GM12801 (cell line): ENCODE measurements around the gene DUSP22.

Experiments
- CTCF ChIP-seq: IDR thresholded peaks from one replicate; pipeline ENCODE4 v1.5.1; 2011; ENCODE audit warnings: control low read depth; ENCODE audit not compliant: insufficient read length; ENCODE audit errors: extremely low read depth

The DUSP22 gene

GRCh38 chr6:389143-389542, 96.9 kb downstream of the DUSP22 start:
- no peak for TF ChIP-seq CTCF

GRCh38 chr6:389622-390021, 97.3 kb downstream of the DUSP22 start:
- no peak for TF ChIP-seq CTCF

- no peak for TF ChIP-seq CTCF
Measured at GRCh38 chr6:390914-391558, 98.7 kb downstream of the DUSP22 start.

- no peak for TF ChIP-seq CTCF
Measured at GRCh38 chr6:391559-392440, 99.5 kb downstream of the DUSP22 start, which contains the start of gene IRF4. Gene IRF4 (plus strand): TSS chr6:391752. CDS start chr6:393153, 1,401 bp downstream.

- TF ChIP-seq CTCF, result no peak
Measured at GRCh38 chr6:392441-393390, 100.4 kb downstream of the DUSP22 start.

- TF ChIP-seq CTCF, result no peak
Measured at GRCh38 chr6:393391-394221, 101.3 kb downstream of the DUSP22 start.
